ENCODE results near the gene CEP95. TPM values are rescaled to one million over a fixed set of nuclear protein-coding genes. Genes with fewer than 3 reads are reported as not detected.

CEP95 gene
- total and polyA plus RNA-seq, 10 of the 15 experiments (the other 5 are each of a cell fraction or from before 2014, with no cell fraction given), result 17.7 to 54.9 (median 29.6) TPM

GRCh38 chr17:64496786-64497564 lies 9.8 kb upstream of the CEP95 start, which contains the start of gene POLG2:
POLG2 (minus strand) TSS chr17:64497054; CDS start chr17:64496968, 86 bp downstream.
- WGBS (ENCODE audit: insufficient coverage, insufficient replicate concordance, low lambda C conversion rate, missing lambda C conversion rate), result under 1% methylated on average over 50 of the region's 50 CpGs
- peak; percentile 88 for ATAC-seq
- peaks cover 11% of the 10 kb centered on the region; the same call in 1 of the 2 replicates for H3K4me1 ChIP-seq (ENCODE audit: control insufficient read depth, insufficient read depth, low read length)
- H3K27me3 ChIP-seq (replicated peaks in 1 of 2; ENCODE audit: control insufficient read depth in 2 of 2, insufficient read depth in 2 of 2, low read length in 1 of 2), result no peaks in the 10 kb centered on the region
- ChIA-PET CTCF (interaction anchor here (0.9 to 17.7 kb wide), 7 partner anchors 8 to 152 kb away, joined by 3 to 350 read pairs (median 5); partner anchors contain the start of genes CEP95 and DDX5), POLR2A (interaction anchor here (0.5 to 2.4 kb wide), 8 partner anchors 9 to 574 kb away, joined by 3 to 64 read pairs (median 6); partner anchors contain the start of genes CEP95 and DDX5), SMC1A (ENCODE audit: uncharacterized antibody, unreplicated experiment) (interaction anchor here (0.8 to 6.6 kb wide), 13 partner anchors 9 to 471 kb away, joined by 3 to 70 read pairs (median 4); partner anchors contain the start of genes CEP95 and DDX5), RAD21 (ENCODE audit: unreplicated experiment) (interaction anchor here (0.7 to 9.9 kb wide), 7 partner anchors 8 to 153 kb away, joined by 3 to 174 read pairs (median 8); partner anchors contain the start of genes CEP95 and DDX5)
- peak; percentile 75 for DNase-seq (ENCODE audit: low read depth, low spot score)
- peak within 1 kb of the TSS; percentile 88 for H3K4me3 ChIP-seq
- peak within 1 kb of the TSS; percentile 85 for H3K27ac ChIP-seq (ENCODE audit: control insufficient read depth, insufficient read depth)
- BruUV-seq (replicated peaks), result TSS peak; percentile 98
- intact Hi-C loops (cut with micrococcal nuclease; ENCODE audit: unreplicated experiment), result loop anchor here (1.0 kb wide), 1 partner anchor 8 kb away; no protein-coding TSS in a partner anchor
- H3K4me2 ChIP-seq (ENCODE audit: control insufficient read depth, insufficient read depth), result peak within 1 kb of the TSS; percentile 94
- H3K9ac ChIP-seq (ENCODE audit: control insufficient read depth, insufficient read depth, low read length), result peak within 1 kb of the TSS; percentile 67
- peaks cover 13 to 28% of the 10 kb centered on the region in 2 experiments for H3K36me3 ChIP-seq (ENCODE audit: control insufficient read depth in 2 of 2, insufficient read depth in 2 of 2, low read length in 1 of 2)
- peak; percentile 85 for FAIRE-seq
- H2AFZ ChIP-seq (ENCODE audit: control insufficient read depth, low read depth, low read length), result peak within 1 kb of the TSS; percentile 67
- in situ Hi-C loops (cut with MboI), result no loop called here
- H3K9me3 ChIP-seq (replicated peaks; ENCODE audit: control insufficient read depth, insufficient read depth, low read length), result no peaks in the 10 kb centered on the region
- H3K79me2 ChIP-seq (ENCODE audit: control insufficient read depth, insufficient read depth, low read length), result peaks cover 49% of the 10 kb centered on the region
- peaks cover 4% of the 10 kb centered on the region; the same call in 1 of the 2 replicates for H4K20me1 ChIP-seq (ENCODE audit: control insufficient read depth, insufficient read depth)
- TF ChIP-seq ZNF687 (IDR thresholded peaks at IDR 0.05), result peak; percentile 67
- peak; percentile 66 for TF ChIP-seq SMAD5 (IDR thresholded peaks at IDR 0.05; ENCODE audit: low read depth)
- TF ChIP-seq NRF1 (conservative IDR thresholded peaks at IDR 0.05; ENCODE audit: low read depth, low read length), result peak; percentile 92
- no peak for TF ChIP-seq NFYA (IDR thresholded peaks at IDR 0.05; ENCODE audit: borderline replicate concordance, low read depth, low read length)
- TF ChIP-seq POLR2A (IDR thresholded peaks at IDR 0.05; ENCODE audit: low read depth, low read length), result peak; percentile 95
- TF ChIP-seq LARP7 (IDR thresholded peaks at IDR 0.05), result peak; percentile 33; the same call in 1 of the 2 replicates
- TF ChIP-seq SREBF1 (IDR thresholded peaks at IDR 0.05; ENCODE audit: low read length), result no peak
- no peak; the same call in 1 of the 2 replicates for TF ChIP-seq FOXK2 (IDR thresholded peaks at IDR 0.05)
- TF ChIP-seq CUX1 (IDR thresholded peaks at IDR 0.05; ENCODE audit: insufficient replicate concordance, low read depth, low read length), result no peak

Data from GM12878 (cell line).